Measurements from ENCODE around the gene GSTM4.
"Not testable (repeated sequence)": the region's sequence is repeated elsewhere in the genome, so short reads cannot be mapped to it uniquely, and the experiment has no call there.

The GSTM4 gene

GRCh38 chr1:109677459-109677858 is 21.6 kb downstream of the GSTM4 start:
- no peak overlapping the region for H3K4me3 ChIP-seq (replicated peaks; ENCODE audit: insufficient read depth, low read length)
- H3K27me3 ChIP-seq (ENCODE audit: insufficient read depth, poor library complexity, severe bottlenecking): no peaks in the 10 kb centered on the region
- TF ChIP-seq SPI1 (IDR thresholded peaks at IDR 0.05; ENCODE audit: borderline replicate concordance, low read depth) (no peak), REST (IDR thresholded peaks at IDR 0.05; ENCODE audit: insufficient replicate concordance, low read depth) (no peak), GABPA (IDR thresholded peaks at IDR 0.05; ENCODE audit: low read depth) (no peak), POLR2AphosphoS5 (IDR thresholded peaks at IDR 0.05; ENCODE audit: low read depth) (no peak), CTCF (IDR thresholded peaks at IDR 0.05; ENCODE audit: insufficient read depth, low read length) (no peak)
- H3K27ac ChIP-seq (replicated peaks): no peak overlapping the region
- no peak for DNase-seq (ENCODE audit: low read depth in 1 of 2, low spot score in 1 of 2)

DNA sequence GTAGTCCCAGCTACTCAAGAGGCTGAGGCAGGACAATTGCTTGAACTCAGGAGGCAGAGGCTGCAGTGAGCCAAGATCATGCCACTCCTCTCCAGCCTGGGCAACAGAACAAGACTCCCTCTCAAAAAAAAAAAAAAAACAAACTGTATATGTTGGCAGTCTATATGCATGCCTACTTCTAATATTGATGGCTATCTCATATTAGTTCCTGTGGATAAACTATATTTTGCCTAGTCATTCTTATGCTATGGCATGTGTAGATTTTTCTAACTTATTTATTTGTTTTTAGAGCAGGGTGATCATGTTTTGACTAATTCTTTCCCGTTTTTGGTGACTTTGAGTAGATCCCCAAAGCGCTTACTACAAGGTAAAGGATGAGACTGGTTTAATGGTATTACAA is 22.7 kb downstream of the GSTM4 start:
- not testable (repeated sequence) for H3K27me3 ChIP-seq (ENCODE audit: insufficient read depth, poor library complexity, severe bottlenecking); H3K4me3 ChIP-seq (replicated peaks; ENCODE audit: insufficient read depth, low read length); DNase-seq (ENCODE audit: low read depth in 1 of 2, low spot score in 1 of 2); H3K27ac ChIP-seq (replicated peaks)

DNA sequence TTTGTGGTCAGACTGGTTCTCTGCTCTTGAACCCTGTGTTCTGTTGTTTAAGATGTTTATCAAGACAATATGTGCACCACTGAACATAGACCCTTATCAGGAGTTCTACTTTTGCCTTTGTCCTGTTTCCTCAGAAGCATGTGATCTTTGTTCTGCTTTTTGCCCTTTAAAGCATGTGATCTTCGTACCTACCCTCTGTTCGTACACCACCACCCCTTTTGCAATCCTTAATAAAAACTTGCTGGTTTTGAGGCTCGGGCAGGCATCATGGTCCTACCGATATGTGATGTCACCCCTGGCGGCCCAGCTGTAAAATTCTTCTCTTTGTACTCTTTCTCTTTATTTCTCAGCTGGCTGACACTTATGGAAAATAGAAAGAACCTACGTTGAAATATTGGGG is 28.9 kb downstream of the GSTM4 start:
- not testable (repeated sequence) for H3K27ac ChIP-seq (replicated peaks); H3K27me3 ChIP-seq (ENCODE audit: insufficient read depth, poor library complexity, severe bottlenecking); H3K4me3 ChIP-seq (replicated peaks; ENCODE audit: insufficient read depth, low read length)
- DNase-seq (ENCODE audit: low read depth in 1 of 2, low spot score in 1 of 2): peak in 1 of 2 experiments; percentile 36

- H3K4me3 ChIP-seq (replicated peaks; ENCODE audit: insufficient read depth, low read length); H3K27ac ChIP-seq (replicated peaks); H3K27me3 ChIP-seq (ENCODE audit: insufficient read depth, poor library complexity, severe bottlenecking); DNase-seq (ENCODE audit: low read depth in 1 of 2, low spot score in 1 of 2): not testable (repeated sequence)
These were observed 29.5 kb downstream of the GSTM4 start for GRCh38 chr1:109685399-109685798.

- H3K27ac ChIP-seq (replicated peaks); H3K27me3 ChIP-seq (ENCODE audit: insufficient read depth, poor library complexity, severe bottlenecking); DNase-seq (ENCODE audit: low read depth in 1 of 2, low spot score in 1 of 2); H3K4me3 ChIP-seq (replicated peaks; ENCODE audit: insufficient read depth, low read length): not testable (repeated sequence)
These were observed 30.0 kb downstream of the GSTM4 start for GRCh38 chr1:109685890-109686289.

DNA sequence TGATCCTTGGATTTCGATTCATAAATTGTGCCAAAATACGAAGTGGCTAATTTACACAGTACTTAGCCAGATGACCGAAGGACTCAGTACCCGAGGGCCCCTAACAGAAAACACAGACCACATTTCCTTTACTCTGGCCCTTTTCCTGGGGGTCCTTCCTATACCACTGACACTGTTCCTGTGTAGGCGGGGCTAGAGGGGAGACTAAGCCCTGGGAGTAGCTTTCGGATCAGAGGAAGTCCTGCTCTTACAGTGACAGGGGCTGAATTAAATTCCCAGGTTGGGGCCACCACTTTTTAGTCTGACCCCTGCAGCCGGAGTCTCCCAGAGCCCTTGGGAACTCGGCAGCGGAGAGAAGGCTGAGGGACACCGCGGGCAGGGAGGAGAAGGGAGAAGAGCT is 31.2 kb downstream of the GSTM4 start:
- H3K27ac ChIP-seq (replicated peaks); H3K27me3 ChIP-seq (ENCODE audit: insufficient read depth, poor library complexity, severe bottlenecking); DNase-seq (ENCODE audit: low read depth in 1 of 2, low spot score in 1 of 2); H3K4me3 ChIP-seq (replicated peaks; ENCODE audit: insufficient read depth, low read length): not testable (repeated sequence)

DNA sequence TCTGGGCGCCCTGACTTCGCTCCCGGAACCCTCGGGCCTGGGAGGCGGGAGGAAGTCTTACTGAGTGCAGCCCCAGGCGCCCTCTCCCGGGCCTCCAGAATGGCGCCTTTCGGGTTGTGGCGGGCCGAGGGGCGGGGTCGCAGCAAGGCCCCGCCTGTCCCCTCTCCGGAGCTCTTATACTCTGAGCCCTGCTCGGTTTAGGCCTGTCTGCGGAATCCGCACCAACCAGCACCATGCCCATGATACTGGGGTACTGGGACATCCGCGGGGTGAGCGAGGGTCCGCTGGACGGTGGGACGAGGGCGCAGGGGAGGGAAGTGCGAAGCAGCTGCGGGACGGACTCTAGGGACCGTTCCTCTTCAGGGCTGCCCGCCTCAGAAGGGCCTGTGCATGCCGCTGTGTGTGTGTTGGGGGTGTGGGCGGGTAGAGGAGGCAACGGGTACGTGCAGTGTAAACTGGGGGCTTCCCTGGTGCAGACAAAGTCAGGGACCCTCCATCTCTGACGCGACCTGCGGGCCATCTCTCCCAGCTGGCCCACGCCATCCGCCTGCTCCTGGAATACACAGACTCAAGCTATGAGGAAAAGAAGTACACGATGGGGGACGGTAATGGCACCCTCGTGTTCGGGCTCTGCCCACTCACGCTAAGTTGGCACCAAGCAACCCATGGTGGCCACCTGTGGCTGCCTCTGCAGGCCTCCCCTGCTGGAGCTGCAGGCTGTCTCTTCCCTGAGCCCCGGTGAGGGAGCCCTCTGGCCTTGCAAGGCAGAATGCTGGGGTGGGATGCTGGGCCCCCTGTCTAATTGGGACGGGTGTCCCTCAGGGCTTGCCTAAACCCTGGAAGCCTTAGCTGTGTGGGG is 32.0 kb downstream of the GSTM4 start, which contains the start of gene GSTM1:
TSS of gene GSTM1 (plus strand) at position 177 of the 859 bp plus-strand sequence. CDS start at position 234, 57 bp downstream.
- Histone ChIP-seq H3K27me3 (ENCODE audit: insufficient read depth, poor library complexity, severe bottlenecking) (no peaks in the 10 kb centered on the region), H3K27ac (replicated peaks) (no peak within 1 kb of the TSS), H3K4me3 (replicated peaks; ENCODE audit: insufficient read depth, low read length) (peak within 1 kb of the TSS; percentile 25)
- TF ChIP-seq REST (IDR thresholded peaks at IDR 0.05; ENCODE audit: insufficient replicate concordance, low read depth): no peak
- TF ChIP-seq GABPA (IDR thresholded peaks at IDR 0.05; ENCODE audit: low read depth): no peak
- TF ChIP-seq CTCF (IDR thresholded peaks at IDR 0.05; ENCODE audit: insufficient read depth, low read length): no peak
- TF ChIP-seq POLR2AphosphoS5 (IDR thresholded peaks at IDR 0.05; ENCODE audit: low read depth): no peak
- TF ChIP-seq SPI1 (IDR thresholded peaks at IDR 0.05; ENCODE audit: borderline replicate concordance, low read depth): no peak
- DNase-seq (ENCODE audit: low read depth in 1 of 2, low spot score in 1 of 2): peak; percentile 22 to 39
